Activated CD4-positive, alpha-beta T cell treated with anti-CD3 and anti-CD28 coated beads, Interleukin-2, amount 10 ng/mL, durations not matched to agents 24 days and 14 days (primary cell): ENCODE measurements around the gene GRIFIN. TPM values are rescaled to one million over a fixed set of nuclear protein-coding genes. Genes with fewer than 3 reads are reported as not detected.

ENCODE experiments used
- DNase-seq: peaks from one replicate; pipeline ENCODE4 v3.0.0; 2022
- H3K27ac Mint-ChIP-seq: one replicate; pipeline ENCODE4 v1.8.0; 2022; ENCODE audit warnings: mild to moderate bottlenecking, mixed read lengths
- H3K27me3 Mint-ChIP-seq: one replicate; pipeline ENCODE4 v1.8.0; 2022; ENCODE audit warnings: mixed read lengths
- H3K36me3 Mint-ChIP-seq: one replicate; pipeline ENCODE4 v1.8.0; 2022; ENCODE audit warnings: low read depth, mild to moderate bottlenecking, mixed read lengths
- H3K4me1 Mint-ChIP-seq: one replicate; pipeline ENCODE4 v1.8.0; 2021; ENCODE audit warnings: mixed read lengths
- H3K4me3 Mint-ChIP-seq: one replicate; pipeline ENCODE4 v1.8.0; 2022; ENCODE audit warnings: mild to moderate bottlenecking, moderate library complexity, mixed read lengths
- H3K9me3 Mint-ChIP-seq: one replicate; pipeline ENCODE4 v1.8.0; 2021; ENCODE audit warnings: mixed read lengths
- intact Hi-C: fragments of 100-400 bp; cut with micrococcal nuclease; formaldehyde crosslinking; loops from one replicate; pipeline ENCODE4 v1.15.1; 2023
- total RNA-seq: library from RNA; stranded (reverse); gene quantifications from 2 replicates; pipeline ENCODE4 v1.2.3, GENCODE V29; 2022

GRIFIN gene
- total RNA-seq, 1 donor from 2014 or later = not detected

GRCh38 chr7:2499719-2500430 is 23.7 kb upstream of the GRIFIN start:
- intact Hi-C loops = loop anchor here (10.0 kb wide), 1 partner anchor 55 kb away; the partner anchor contains the start of genes BRAT1 and IQCE
- no peaks in the 10 kb centered on the region for H3K9me3 Mint-ChIP-seq
- H3K27ac Mint-ChIP-seq = no peak overlapping the region
- peaks cover 5% of the 10 kb centered on the region for H3K27me3 Mint-ChIP-seq
- no peak for DNase-seq
- H3K36me3 Mint-ChIP-seq = no peaks in the 10 kb centered on the region
- H3K4me3 Mint-ChIP-seq = no peak overlapping the region
- H3K4me1 Mint-ChIP-seq = no peaks in the 10 kb centered on the region

GRCh38 chr7:2499181-2499580 is 23.0 kb upstream of the GRIFIN start:
- Mint-ChIP-seq H3K27ac (no peak overlapping the region), H3K4me3 (no peak overlapping the region), H3K36me3 (no peaks in the 10 kb centered on the region), H3K27me3 (peaks cover 5% of the 10 kb centered on the region), H3K4me1 (no peaks in the 10 kb centered on the region), H3K9me3 (no peaks in the 10 kb centered on the region)
- intact Hi-C loops = no loop called here
- no peak for DNase-seq

- H3K36me3 Mint-ChIP-seq = no peaks in the 10 kb centered on the region
- H3K27me3 Mint-ChIP-seq = peaks cover 5% of the 10 kb centered on the region
- no peak for DNase-seq
- intact Hi-C loops = no loop called here
- no peaks in the 10 kb centered on the region for H3K9me3 Mint-ChIP-seq
- no peak overlapping the region for H3K27ac Mint-ChIP-seq
- H3K4me1 Mint-ChIP-seq = no peaks in the 10 kb centered on the region
- H3K4me3 Mint-ChIP-seq = no peak overlapping the region
Observed at GRCh38 chr7:2498708-2499107, 22.5 kb upstream of the GRIFIN start.

- Mint-ChIP-seq H3K36me3 (no peaks in the 10 kb centered on the region), H3K27ac (no peak overlapping the region), H3K27me3 (peaks cover 7% of the 10 kb centered on the region), H3K9me3 (no peaks in the 10 kb centered on the region), H3K4me3 (no peak overlapping the region), H3K4me1 (no peaks in the 10 kb centered on the region)
- no peak for DNase-seq
- intact Hi-C loops = no loop called here
Observed at GRCh38 chr7:2497500-2498336, 21.5 kb upstream of the GRIFIN start.

- Mint-ChIP-seq H3K36me3 (no peaks in the 10 kb centered on the region), H3K4me3 (no peak overlapping the region), H3K27ac (no peak overlapping the region), H3K9me3 (peaks cover 1% of the 10 kb centered on the region), H3K27me3 (peaks cover 8% of the 10 kb centered on the region), H3K4me1 (no peaks in the 10 kb centered on the region)
- no peak for DNase-seq
- intact Hi-C loops = no loop called here
Observed at GRCh38 chr7:2497065-2497464, 20.9 kb upstream of the GRIFIN start.

GRCh38 chr7:2496375-2496774 is 20.2 kb upstream of the GRIFIN start:
- intact Hi-C loops = no loop called here
- Mint-ChIP-seq H3K27me3 (peaks cover 12% of the 10 kb centered on the region), H3K4me3 (no peak overlapping the region), H3K36me3 (no peaks in the 10 kb centered on the region), H3K9me3 (peaks cover 8% of the 10 kb centered on the region), H3K4me1 (no peaks in the 10 kb centered on the region), H3K27ac (no peak overlapping the region)
- no peak for DNase-seq

GRCh38 chr7:2495418-2496299 is 19.5 kb upstream of the GRIFIN start:
- Mint-ChIP-seq H3K9me3 (peaks cover 11% of the 10 kb centered on the region), H3K36me3 (no peaks in the 10 kb centered on the region), H3K27me3 (peaks cover 12% of the 10 kb centered on the region), H3K4me1 (no peaks in the 10 kb centered on the region), H3K27ac (no peak overlapping the region), H3K4me3 (no peak overlapping the region)
- intact Hi-C loops = no loop called here
- no peak for DNase-seq

GRCh38 chr7:2494191-2495130 is 18.3 kb upstream of the GRIFIN start:
- H3K27ac Mint-ChIP-seq = no peak overlapping the region
- intact Hi-C loops = no loop called here
- DNase-seq = no peak
- no peak overlapping the region for H3K4me3 Mint-ChIP-seq
- peaks cover 14% of the 10 kb centered on the region for H3K27me3 Mint-ChIP-seq
- peaks cover 11% of the 10 kb centered on the region for H3K9me3 Mint-ChIP-seq
- no peaks in the 10 kb centered on the region for H3K36me3 Mint-ChIP-seq
- H3K4me1 Mint-ChIP-seq = no peaks in the 10 kb centered on the region

GRCh38 chr7:2493205-2494164 is 17.3 kb upstream of the GRIFIN start:
- Mint-ChIP-seq H3K9me3 (peaks cover 11% of the 10 kb centered on the region), H3K27ac (no peak overlapping the region), H3K27me3 (peaks cover 14% of the 10 kb centered on the region), H3K4me3 (no peak overlapping the region), H3K36me3 (no peaks in the 10 kb centered on the region), H3K4me1 (no peaks in the 10 kb centered on the region)
- intact Hi-C loops = no loop called here
- DNase-seq = no peak

- no peak for DNase-seq
- Mint-ChIP-seq H3K27me3 (peaks cover 9% of the 10 kb centered on the region), H3K4me1 (no peaks in the 10 kb centered on the region), H3K9me3 (peaks cover 11% of the 10 kb centered on the region), H3K4me3 (no peak overlapping the region), H3K36me3 (no peaks in the 10 kb centered on the region), H3K27ac (no peak overlapping the region)
- intact Hi-C loops = no loop called here
Observed at GRCh38 chr7:2492038-2492437, 15.8 kb upstream of the GRIFIN start.

- no peak overlapping the region for H3K4me3 Mint-ChIP-seq
- intact Hi-C loops = no loop called here
- no peaks in the 10 kb centered on the region for H3K4me1 Mint-ChIP-seq
- H3K27me3 Mint-ChIP-seq = peaks cover 9% of the 10 kb centered on the region
- H3K27ac Mint-ChIP-seq = no peak overlapping the region
- H3K36me3 Mint-ChIP-seq = no peaks in the 10 kb centered on the region
- H3K9me3 Mint-ChIP-seq = peaks cover 11% of the 10 kb centered on the region
- no peak for DNase-seq
Observed at GRCh38 chr7:2490181-2490651, 14.0 kb upstream of the GRIFIN start.

GRCh38 chr7:2488681-2489080 is 12.5 kb upstream of the GRIFIN start:
- Mint-ChIP-seq H3K9me3 (peaks cover 11% of the 10 kb centered on the region), H3K4me3 (no peak overlapping the region), H3K27me3 (peaks cover 10% of the 10 kb centered on the region), H3K36me3 (no peaks in the 10 kb centered on the region), H3K27ac (no peak overlapping the region), H3K4me1 (no peaks in the 10 kb centered on the region)
- no peak for DNase-seq
- intact Hi-C loops = no loop called here
